H9 (cell line): ENCODE measurements around the gene MOCS3. TPM values are rescaled to one million over a fixed set of nuclear protein-coding genes. Genes with fewer than 3 reads are reported as not detected.

Source experiments
- DNase-seq: peaks from one replicate; pipeline ENCODE4 v3.0.0-alpha.2; 2017
- H2AFZ ChIP-seq: one replicate; pipeline ENCODE4 v1.6.1; 2013; ENCODE audit warnings: mild to moderate bottlenecking, low read length, control low read depth, moderate library complexity
- H2AK5ac ChIP-seq: 2 replicates; pipeline ENCODE4 v1.6.1; 2013; ENCODE audit warnings: low read length, control low read depth, mixed read lengths; ENCODE audit not compliant: insufficient read length
- H2BK120ac ChIP-seq: one replicate; pipeline ENCODE4 v1.6.1; 2013; ENCODE audit warnings: low read depth, mild to moderate bottlenecking, low read length, control low read depth, inconsistent platforms; ENCODE audit not compliant: poor library complexity, severe bottlenecking
- H2BK12ac ChIP-seq: 2 replicates; pipeline ENCODE4 v1.6.1; 2013; ENCODE audit warnings: low read length, control low read depth, mixed read lengths, low read depth; ENCODE audit not compliant: insufficient read length
- H2BK15ac ChIP-seq: 2 replicates; pipeline ENCODE4 v1.6.1; 2013; ENCODE audit warnings: low read depth, low read length, control low read depth
- H2BK20ac ChIP-seq: one replicate; pipeline ENCODE4 v1.6.1; 2013; ENCODE audit warnings: low read depth, mild to moderate bottlenecking, low read length, control low read depth, inconsistent platforms; ENCODE audit not compliant: poor library complexity, severe bottlenecking
- H2BK5ac ChIP-seq: 2 replicates; pipeline ENCODE4 v1.6.1; 2013; ENCODE audit warnings: low read length, control low read depth, mixed read lengths; ENCODE audit not compliant: insufficient read length
- H3K14ac ChIP-seq: 2 replicates; pipeline ENCODE4 v1.6.1; 2013; ENCODE audit warnings: low read length, control low read depth; ENCODE audit not compliant: insufficient read depth
- H3K18ac ChIP-seq: 2 replicates; pipeline ENCODE4 v1.6.1; 2013; ENCODE audit warnings: low read depth, mild to moderate bottlenecking, mixed read lengths, low read length, control low read depth; ENCODE audit not compliant: insufficient read length
- H3K23ac ChIP-seq: 2 replicates; pipeline ENCODE4 v1.6.1; 2013; ENCODE audit warnings: low read length, control low read depth, mixed read lengths, low read depth; ENCODE audit not compliant: insufficient read length
- H3K23me2 ChIP-seq: 2 replicates; pipeline ENCODE4 v1.6.1; 2013; ENCODE audit warnings: low read depth, mild to moderate bottlenecking, mixed read lengths, low read length, control low read depth; ENCODE audit not compliant: insufficient read length, poor library complexity, severe bottlenecking
- H3K27ac ChIP-seq: 2 replicates; pipeline ENCODE4 v1.5.1; 2013; ENCODE audit warnings: low read length, control low read depth, mixed read lengths, low read depth; ENCODE audit not compliant: insufficient read length
- H3K27me3 ChIP-seq: 2 replicates; pipeline ENCODE4 v1.6.1; 2013; ENCODE audit warnings: low read length, control low read depth, inconsistent platforms; ENCODE audit not compliant: insufficient read depth
- H3K4ac ChIP-seq: 2 replicates; pipeline ENCODE4 v1.6.1; 2013; ENCODE audit warnings: low read depth, mild to moderate bottlenecking, control low read depth, inconsistent platforms, low read length, moderate library complexity
- H3K4me1 ChIP-seq: 2 replicates; pipeline ENCODE4 v1.6.1; 2013; ENCODE audit warnings: low read length, control low read depth, inconsistent platforms; ENCODE audit not compliant: insufficient read depth
- H3K4me2 ChIP-seq: 2 replicates; pipeline ENCODE4 v1.6.1; 2013; ENCODE audit warnings: low read length, control low read depth, mixed read lengths; ENCODE audit not compliant: insufficient read length, insufficient read depth
- H3K56ac ChIP-seq: 2 replicates; pipeline ENCODE4 v1.6.1; 2013; ENCODE audit warnings: low read depth, mild to moderate bottlenecking, mixed read lengths, low read length, control low read depth; ENCODE audit not compliant: insufficient read length
- H3K79me1 ChIP-seq: 2 replicates; pipeline ENCODE4 v1.6.1; 2013; ENCODE audit warnings: low read depth, mild to moderate bottlenecking, moderate library complexity, low read length, control low read depth, inconsistent platforms; ENCODE audit not compliant: insufficient read depth, poor library complexity, severe bottlenecking
- H3K79me2 ChIP-seq: 2 replicates; pipeline ENCODE4 v1.6.1; 2013; ENCODE audit warnings: low read length, control low read depth, inconsistent platforms; ENCODE audit not compliant: insufficient read depth
- H3K9ac ChIP-seq: 2 replicates; pipeline ENCODE4 v1.6.1; 2013; ENCODE audit warnings: low read length, control low read depth, mixed read lengths; ENCODE audit not compliant: insufficient read length; ENCODE audit errors: extremely low read depth
- H3K9me3 ChIP-seq: one replicate; pipeline ENCODE4 v1.6.1; 2013; ENCODE audit warnings: low read depth, low read length, inconsistent platforms; ENCODE audit not compliant: control insufficient read depth
- H3T11ph ChIP-seq: one replicate; pipeline ENCODE4 v1.6.1; 2013; ENCODE audit warnings: mild to moderate bottlenecking, low read length, control low read depth, inconsistent platforms
- H4K20me1 ChIP-seq: one replicate; pipeline ENCODE4 v1.6.1; 2013; ENCODE audit not compliant: control insufficient read depth, insufficient read length, insufficient read depth
- H4K5ac ChIP-seq: 2 replicates; pipeline ENCODE4 v1.6.1; 2013; ENCODE audit warnings: low read depth, mild to moderate bottlenecking, mixed read lengths, low read length, control low read depth; ENCODE audit not compliant: insufficient read length
- H4K8ac ChIP-seq: replicated peaks from 2 replicates; pipeline ENCODE4 v1.6.1; 2013; ENCODE audit warnings: low read length, control low read depth, mixed read lengths, low read depth; ENCODE audit not compliant: insufficient read length
- H4K91ac ChIP-seq: 2 replicates; pipeline ENCODE4 v1.6.1; 2013; ENCODE audit warnings: low read depth, mild to moderate bottlenecking, moderate library complexity, mixed read lengths, low read length, control low read depth; ENCODE audit not compliant: insufficient read length
- H3K27ac Mint-ChIP-seq, 3 experiments: 2 replicates in 2 of 3; 3 replicates in 1 of 3; pipeline ENCODE4 v1.8.0; 2020 to 2021; ENCODE audit warnings: mixed read lengths in 3 of 3, mild to moderate bottlenecking in 1 of 3, moderate library complexity in 1 of 3
- H3K27me3 Mint-ChIP-seq: 2 replicates; pipeline ENCODE4 v1.8.0; 2021; ENCODE audit warnings: low read depth, mild to moderate bottlenecking, moderate library complexity, mixed read lengths
- H3K36me3 Mint-ChIP-seq, 3 experiments: 2 replicates in 2 of 3; 3 replicates in 1 of 3; pipeline ENCODE4 v1.8.0; 2020 to 2021; ENCODE audit warnings: low read depth in 3 of 3, mixed read lengths in 3 of 3; ENCODE audit not compliant: insufficient read depth in 1 of 3
- H3K4me1 Mint-ChIP-seq, 2 experiments: 2 replicates each; pipeline ENCODE4 v1.8.0; 2020; ENCODE audit warnings: mixed read lengths in 2 of 2
- H3K4me3 Mint-ChIP-seq, 2 experiments: 2 replicates in 1 of 2; 3 replicates in 1 of 2; pipeline ENCODE4 v1.8.0; 2020 to 2021; ENCODE audit warnings: mild to moderate bottlenecking in 2 of 2, mixed read lengths in 2 of 2, moderate library complexity in 1 of 2
- H3K9me3 Mint-ChIP-seq, 2 experiments: 2 replicates in 1 of 2; 3 replicates in 1 of 2; pipeline ENCODE4 v1.8.0; 2020; ENCODE audit warnings: mild to moderate bottlenecking in 2 of 2, mixed read lengths in 2 of 2, moderate library complexity in 1 of 2
- WGBS: extraction: QIAGEN DNeasy Blood & Tissue Kit; methylation state at CpG from one replicate; pipeline ENCODE4 v1.1.7; 2013; ENCODE audit warnings: missing lambda C conversion rate, low lambda C conversion rate, mixed read lengths; ENCODE audit not compliant: insufficient read length; ENCODE audit errors: extremely low coverage; 5-methylcytosine and 5-hydroxymethylcytosine counted together
- total RNA-seq: library from RNA; stranded (reverse); gene quantifications from 2 replicates; pipeline ENCODE4 v1.2.1, GENCODE V29; 2021
- TF ChIP-seq, protein P1 (sequence below): fragments of 200-600 bp; sonication (generic); conservative IDR thresholded peaks from 3 replicates; pipeline ENCODE4 v1.8.0; 2021; ENCODE audit warnings: antibody characterized with exemption, mild to moderate bottlenecking

MOCS3 gene
- total RNA-seq, 1 experiment from 2014 or later: 9.0 TPM

DNA sequence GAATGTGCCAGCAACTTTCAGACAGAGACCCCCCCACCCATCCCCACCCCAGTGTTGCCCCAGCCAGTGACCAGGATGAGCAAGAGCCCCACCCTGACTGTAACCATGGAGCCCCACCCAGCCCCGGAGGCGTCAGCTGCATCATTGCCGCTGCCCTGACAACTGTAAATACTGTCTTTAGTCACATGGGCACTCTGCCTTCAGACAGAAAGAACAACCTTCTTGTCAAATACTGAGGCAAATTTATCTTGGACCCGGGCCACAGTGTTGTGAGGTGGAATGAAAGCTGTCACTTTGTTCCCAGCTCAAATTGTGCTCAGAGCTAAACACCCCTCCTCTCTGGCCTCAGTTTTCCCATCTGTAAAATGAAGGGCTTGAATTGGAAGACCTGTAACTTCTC lies 23.7 kb downstream of the MOCS3 start:
- H3K27ac ChIP-seq: no peak overlapping the region
- H4K20me1 ChIP-seq: no peaks in the 10 kb centered on the region

More for the DNA sequence above, 23.7 kb downstream of the MOCS3 start:
- TF ChIP-seq, protein P1, sequence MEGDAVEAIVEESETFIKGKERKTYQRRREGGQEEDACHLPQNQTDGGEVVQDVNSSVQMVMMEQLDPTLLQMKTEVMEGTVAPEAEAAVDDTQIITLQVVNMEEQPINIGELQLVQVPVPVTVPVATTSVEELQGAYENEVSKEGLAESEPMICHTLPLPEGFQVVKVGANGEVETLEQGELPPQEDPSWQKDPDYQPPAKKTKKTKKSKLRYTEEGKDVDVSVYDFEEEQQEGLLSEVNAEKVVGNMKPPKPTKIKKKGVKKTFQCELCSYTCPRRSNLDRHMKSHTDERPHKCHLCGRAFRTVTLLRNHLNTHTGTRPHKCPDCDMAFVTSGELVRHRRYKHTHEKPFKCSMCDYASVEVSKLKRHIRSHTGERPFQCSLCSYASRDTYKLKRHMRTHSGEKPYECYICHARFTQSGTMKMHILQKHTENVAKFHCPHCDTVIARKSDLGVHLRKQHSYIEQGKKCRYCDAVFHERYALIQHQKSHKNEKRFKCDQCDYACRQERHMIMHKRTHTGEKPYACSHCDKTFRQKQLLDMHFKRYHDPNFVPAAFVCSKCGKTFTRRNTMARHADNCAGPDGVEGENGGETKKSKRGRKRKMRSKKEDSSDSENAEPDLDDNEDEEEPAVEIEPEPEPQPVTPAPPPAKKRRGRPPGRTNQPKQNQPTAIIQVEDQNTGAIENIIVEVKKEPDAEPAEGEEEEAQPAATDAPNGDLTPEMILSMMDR: no peak
- Histone ChIP-seq H3K27me3 (no peaks in the 10 kb centered on the region), H2BK5ac (no peak overlapping the region), H4K8ac (no peak overlapping the region), H2BK12ac (no peak overlapping the region), H3K79me1 (no peaks in the 10 kb centered on the region), H3K23me2 (no peaks in the 10 kb centered on the region), H4K5ac (no peak overlapping the region), H3K9ac (no peak overlapping the region), H3T11ph (no peak overlapping the region), H3K9me3 (no peaks in the 10 kb centered on the region), H4K91ac (no peak overlapping the region), H3K4me2 (no peak overlapping the region), H2BK120ac (peak overlapping the region; percentile 7), H2BK20ac (no peak overlapping the region), H3K14ac (no peak overlapping the region), H3K4me1 (no peaks in the 10 kb centered on the region), H3K23ac (no peak overlapping the region), H2AK5ac (no peak overlapping the region), H2BK15ac (no peak overlapping the region), H2AFZ (no peak overlapping the region), H3K18ac (no peak overlapping the region), H3K56ac (no peak overlapping the region), H3K4ac (no peak overlapping the region), H3K79me2 (no peaks in the 10 kb centered on the region)
- H3K9me3 Mint-ChIP-seq: no peaks in the 10 kb centered on the region
- peaks cover 5 to 10% of the 10 kb centered on the region in 2 experiments for H3K4me1 Mint-ChIP-seq
- no peak overlapping the region for H3K4me3 Mint-ChIP-seq
- no peak overlapping the region for H3K27ac Mint-ChIP-seq
- peaks cover 19% of the 10 kb centered on the region for H3K27me3 Mint-ChIP-seq
- H3K36me3 Mint-ChIP-seq: no peaks in the 10 kb centered on the region
- no CpG with 5 or more reads among the region's 4 CpGs for WGBS
- no peak for DNase-seq
